Measurements from ENCODE around the gene CFAP210.

DNA sequence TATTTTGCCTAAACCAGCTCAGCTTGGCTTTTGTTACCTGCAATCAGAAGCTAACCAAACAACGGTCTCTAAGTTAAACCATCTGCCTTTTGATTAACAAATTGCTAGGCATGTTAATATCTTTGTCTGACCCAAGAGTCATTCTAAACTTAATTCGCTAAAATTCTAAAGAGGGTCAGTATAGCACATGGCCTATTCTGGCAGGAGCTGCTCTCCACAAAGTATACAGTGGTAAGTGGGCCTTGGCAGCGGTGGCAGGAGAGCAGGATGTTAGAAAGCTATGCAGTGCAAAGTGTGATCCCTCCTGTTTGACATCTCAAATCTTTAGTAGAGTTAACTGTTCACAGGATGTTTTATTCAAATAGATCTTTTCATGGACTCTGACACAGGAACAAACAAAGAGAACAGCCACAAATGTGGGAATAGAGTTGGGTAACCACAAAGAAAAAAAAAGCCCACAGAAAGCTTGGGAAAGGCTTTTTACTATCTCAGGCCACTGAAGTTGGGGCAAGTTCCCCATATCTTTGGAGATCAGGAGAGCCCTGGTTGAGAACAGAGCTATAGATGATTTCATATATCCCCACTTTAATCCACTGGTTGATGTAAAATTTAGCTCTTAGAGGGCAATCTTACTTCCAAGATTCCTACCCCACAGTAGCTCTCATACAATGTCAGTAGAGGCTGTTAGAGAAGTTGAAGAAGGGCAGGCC lies 10.6 kb downstream of the CFAP210 start:
- TF ChIP-seq, protein P1, sequence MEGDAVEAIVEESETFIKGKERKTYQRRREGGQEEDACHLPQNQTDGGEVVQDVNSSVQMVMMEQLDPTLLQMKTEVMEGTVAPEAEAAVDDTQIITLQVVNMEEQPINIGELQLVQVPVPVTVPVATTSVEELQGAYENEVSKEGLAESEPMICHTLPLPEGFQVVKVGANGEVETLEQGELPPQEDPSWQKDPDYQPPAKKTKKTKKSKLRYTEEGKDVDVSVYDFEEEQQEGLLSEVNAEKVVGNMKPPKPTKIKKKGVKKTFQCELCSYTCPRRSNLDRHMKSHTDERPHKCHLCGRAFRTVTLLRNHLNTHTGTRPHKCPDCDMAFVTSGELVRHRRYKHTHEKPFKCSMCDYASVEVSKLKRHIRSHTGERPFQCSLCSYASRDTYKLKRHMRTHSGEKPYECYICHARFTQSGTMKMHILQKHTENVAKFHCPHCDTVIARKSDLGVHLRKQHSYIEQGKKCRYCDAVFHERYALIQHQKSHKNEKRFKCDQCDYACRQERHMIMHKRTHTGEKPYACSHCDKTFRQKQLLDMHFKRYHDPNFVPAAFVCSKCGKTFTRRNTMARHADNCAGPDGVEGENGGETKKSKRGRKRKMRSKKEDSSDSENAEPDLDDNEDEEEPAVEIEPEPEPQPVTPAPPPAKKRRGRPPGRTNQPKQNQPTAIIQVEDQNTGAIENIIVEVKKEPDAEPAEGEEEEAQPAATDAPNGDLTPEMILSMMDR (IDR thresholded peaks at IDR 0.05; ENCODE audit: poor library complexity) = no peak
- no peak for TF ChIP-seq EZH2phosphoT487 (IDR thresholded peaks at IDR 0.05; ENCODE audit: low read depth, severe bottlenecking, unreplicated experiment)
